Amygdala (tissue), 56 donors: Measurements from ENCODE around the gene ZNF277.
A peak's percentile ranks its signal among the peaks of the same experiment; 100 is the strongest.
"Not testable (repeated sequence)": the region's sequence is repeated elsewhere in the genome, so short reads cannot be mapped to it uniquely, and the experiment has no call there.

Experiments
- DNase-seq, 56 donors: peaks; one replicate each; lab custom pipeline; 2025; lab: John Stamatoyannopoulos, UW

Gene ZNF277

GRCh38 chr7:112283382-112283910 lies 77.0 kb downstream of the ZNF277 start:
- DNase-seq = no peak

- DNase-seq = peak in 3 of 56 donors; percentile 4 to 31 (median 13)
These were observed 80.0 kb downstream of the ZNF277 start for GRCh38 chr7:112286250-112287086.

DNA sequence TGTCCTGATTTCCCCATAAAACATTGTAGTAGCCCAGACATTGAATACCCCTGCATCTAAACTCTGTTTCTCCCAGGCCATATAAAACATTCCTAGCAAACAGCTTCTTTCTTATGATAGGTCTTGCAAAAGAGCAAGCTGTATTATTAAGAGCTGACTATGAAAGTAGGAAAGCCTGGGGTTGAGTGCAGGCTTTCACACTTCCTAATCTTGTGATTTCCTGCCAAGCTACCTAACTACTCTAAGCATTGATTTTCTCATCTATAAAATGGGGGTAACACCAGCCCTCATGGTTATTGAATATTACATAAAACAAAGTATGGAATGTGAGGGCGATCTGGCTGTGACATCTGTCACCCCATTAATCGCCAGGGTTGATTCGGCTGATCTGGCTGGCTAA lies 81.8 kb downstream of the ZNF277 start:
- DNase-seq = no peak

- DNase-seq = no peak
These were observed 83.6 kb downstream of the ZNF277 start for GRCh38 chr7:112290065-112290464.

DNA sequence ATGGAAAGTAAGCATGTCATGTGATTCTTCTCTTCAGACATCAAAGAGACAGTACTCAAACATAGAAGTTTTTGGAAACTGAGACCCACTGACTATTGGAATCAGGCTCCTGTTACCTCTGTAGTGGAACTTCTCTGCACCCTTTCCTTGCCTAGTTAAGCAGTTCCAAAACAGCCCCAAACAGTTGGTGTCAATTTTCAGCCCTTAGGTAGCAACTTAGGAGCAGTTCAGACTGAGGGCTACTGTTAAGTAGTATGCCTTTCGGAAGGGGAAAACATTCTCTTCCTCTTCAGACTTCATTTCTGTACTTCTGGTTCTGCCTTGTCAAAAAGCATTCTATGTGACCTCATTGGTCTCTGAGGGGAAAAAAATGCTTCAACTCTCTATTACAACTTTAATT lies 85.7 kb downstream of the ZNF277 start:
- no peak for DNase-seq

DNA sequence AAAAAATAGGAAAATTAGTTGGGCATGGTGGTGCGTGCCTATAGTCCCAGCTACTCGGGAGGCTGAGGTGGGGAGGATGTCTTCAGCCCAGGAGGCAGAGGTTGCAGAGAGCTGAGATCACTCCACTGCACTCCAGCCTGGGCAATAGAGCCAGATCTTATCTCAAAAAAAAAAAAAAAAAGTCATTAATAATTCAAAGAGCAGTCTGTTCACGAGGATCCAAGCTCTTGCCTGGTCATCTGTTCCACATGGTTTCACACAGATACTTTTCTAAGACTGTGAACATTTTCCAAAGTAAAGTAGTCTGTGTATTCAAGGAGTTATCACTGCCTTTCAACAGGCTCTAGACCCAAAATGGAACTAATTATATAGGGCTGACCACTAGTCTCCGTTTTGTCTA lies 86.9 kb downstream of the ZNF277 start:
- DNase-seq = no peak

DNA sequence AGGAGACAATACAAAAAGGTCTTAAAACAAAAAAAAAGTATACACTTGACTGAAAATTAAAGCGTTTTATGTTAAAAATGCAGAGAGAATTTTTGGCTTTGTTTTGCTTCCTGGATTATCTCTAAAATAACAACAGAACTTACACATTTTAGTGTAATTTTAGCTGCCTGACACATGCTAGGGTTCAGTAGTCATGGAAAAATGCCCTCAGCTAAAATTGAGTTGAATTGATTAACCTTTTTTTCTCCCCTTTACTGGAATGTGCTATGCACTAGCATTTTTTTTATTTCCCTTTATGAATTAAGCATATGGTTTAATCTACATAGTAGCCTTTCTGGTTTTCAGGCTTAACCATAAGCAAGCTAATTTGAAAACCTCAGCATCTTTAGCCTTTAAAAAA lies 89.9 kb downstream of the ZNF277 start:
- DNase-seq = no peak

- no peak for DNase-seq
These were observed 91.2 kb downstream of the ZNF277 start for GRCh38 chr7:112297681-112298080.

DNA sequence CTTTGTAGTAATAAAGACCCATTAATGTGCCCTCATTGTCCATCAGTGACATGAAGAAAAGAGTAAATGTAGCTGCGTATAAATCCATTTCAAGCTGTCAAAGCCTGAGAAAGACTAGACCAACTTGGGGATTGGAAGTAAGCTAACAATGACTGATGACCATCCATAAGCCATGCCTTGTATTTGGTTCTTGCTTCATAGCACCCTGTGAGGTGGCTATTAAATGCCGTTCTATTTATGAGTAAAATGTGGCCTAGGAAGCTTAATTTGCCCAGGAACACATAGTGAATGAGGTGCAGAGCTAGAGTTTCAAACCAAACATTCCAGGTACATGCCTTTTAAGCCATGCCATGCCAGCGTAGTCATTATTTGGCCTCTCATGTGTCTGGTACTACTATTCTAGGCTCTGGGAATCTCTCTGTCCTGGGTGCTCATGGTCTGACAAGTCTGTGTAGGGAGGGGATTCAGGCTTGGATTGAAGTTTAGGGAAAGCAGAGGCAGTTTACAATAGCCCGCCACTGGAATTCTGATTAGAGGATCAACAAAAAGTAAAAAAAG lies 92.1 kb downstream of the ZNF277 start:
- DNase-seq = no peak

GRCh38 chr7:112300072-112300471 lies 93.6 kb downstream of the ZNF277 start:
- no peak for DNase-seq

- DNase-seq = no peak
These were observed 94.4 kb downstream of the ZNF277 start for GRCh38 chr7:112300831-112301407.

DNA sequence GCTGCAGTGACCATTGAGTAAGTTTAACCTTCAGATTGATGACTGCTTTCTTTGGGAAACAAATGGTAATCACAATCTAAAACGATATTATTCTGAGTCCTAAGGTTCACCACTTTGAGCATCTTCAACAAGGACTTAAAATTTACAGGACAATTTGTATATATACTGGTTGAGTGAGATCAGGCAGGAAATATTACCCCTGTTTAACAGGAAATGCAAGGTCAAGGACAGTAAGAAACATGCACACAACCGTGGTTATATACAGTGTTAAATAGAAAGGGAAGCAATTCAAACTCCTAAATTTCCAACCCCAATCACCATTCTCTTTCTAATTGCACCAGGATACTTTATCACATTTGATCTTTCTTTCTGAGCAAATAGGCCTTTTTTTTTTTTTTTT lies 96.1 kb downstream of the ZNF277 start:
- no peak for DNase-seq

DNA sequence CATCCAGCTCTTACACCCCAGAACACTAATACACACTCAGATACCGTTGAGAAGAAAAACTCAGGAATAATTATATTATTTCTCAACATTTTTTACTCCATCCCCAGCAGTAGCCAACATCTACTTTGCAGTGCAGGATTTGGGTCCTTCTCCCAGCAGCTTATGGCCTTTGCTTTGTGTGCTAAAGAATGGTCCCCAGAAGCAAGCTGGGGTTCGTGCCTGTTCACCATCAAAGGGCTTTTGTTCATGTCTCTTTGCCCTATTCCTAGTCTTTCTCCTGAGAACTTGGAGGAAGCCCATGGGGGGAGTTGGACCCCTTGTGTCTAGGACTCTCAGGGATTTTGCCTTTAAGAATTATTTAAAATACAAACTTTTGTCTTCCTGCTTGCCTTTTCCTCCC lies 100.4 kb downstream of the ZNF277 start:
- peak in 3 of 56 donors; percentile 4 to 14 (median 4) for DNase-seq

DNA sequence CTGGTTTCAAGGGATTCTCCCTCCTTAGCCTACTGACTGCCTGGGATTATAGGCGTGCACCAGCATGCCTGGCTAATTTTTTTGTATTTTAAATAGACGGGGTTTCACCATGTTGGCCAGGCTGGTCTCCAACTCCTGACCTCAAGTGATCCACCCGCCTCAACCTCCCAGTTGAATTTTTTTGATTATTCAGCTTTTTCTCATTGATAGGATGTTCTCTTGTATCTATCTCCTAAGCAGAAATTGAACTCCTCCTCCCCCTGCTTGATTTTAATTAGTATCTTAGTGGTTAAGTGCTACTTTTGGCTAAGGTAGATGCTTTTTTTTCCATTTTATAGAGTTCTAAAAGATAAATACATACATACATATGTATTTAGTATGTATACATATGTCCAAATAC lies 101.0 kb downstream of the ZNF277 start:
- DNase-seq = no peak

DNA sequence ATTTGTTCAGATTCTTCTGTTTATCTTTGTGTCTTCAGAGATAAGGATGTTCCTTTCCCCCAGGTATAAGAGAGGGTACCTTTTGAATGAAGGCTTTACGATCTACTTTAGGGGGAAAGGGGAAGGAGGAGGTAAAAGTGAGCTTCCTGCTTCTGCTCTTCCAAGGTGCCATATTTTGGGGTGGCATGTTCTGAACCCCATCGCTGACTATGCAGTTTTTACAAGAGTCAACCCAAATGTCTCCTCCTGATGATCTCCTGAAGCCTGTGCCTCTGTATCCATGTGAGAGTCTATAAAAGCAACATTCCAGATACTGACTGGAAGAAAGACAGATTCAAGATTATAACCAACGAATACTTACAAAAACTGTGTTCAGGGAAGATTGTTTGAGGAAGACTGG lies 102.5 kb downstream of the ZNF277 start:
- no peak for DNase-seq

- DNase-seq = not testable (repeated sequence)
These were observed 110.3 kb downstream of the ZNF277 start for GRCh38 chr7:112316803-112317202.

DNA sequence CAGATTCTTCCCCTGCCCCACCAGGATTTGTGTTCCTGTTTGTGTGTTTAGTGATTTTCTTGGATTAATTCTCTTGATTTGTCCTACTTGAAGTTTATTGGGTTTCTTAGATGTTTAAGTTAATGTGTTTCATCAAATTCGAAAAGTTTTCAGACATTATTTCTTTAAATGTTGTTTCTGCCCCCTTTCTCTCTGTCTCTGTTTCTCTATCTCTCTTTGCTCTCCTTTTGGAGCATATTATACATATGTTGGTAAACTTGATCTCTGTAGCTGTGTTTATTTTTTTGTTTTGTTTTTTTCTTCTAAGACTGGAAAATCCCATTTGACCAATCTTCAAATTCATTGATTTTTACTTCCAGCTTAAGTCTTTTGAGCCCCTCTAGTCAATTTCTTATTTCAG lies 115.6 kb downstream of the ZNF277 start:
- DNase-seq = no peak

- DNase-seq = no peak
These were observed 121.1 kb downstream of the ZNF277 start for GRCh38 chr7:112327566-112327965.

DNA sequence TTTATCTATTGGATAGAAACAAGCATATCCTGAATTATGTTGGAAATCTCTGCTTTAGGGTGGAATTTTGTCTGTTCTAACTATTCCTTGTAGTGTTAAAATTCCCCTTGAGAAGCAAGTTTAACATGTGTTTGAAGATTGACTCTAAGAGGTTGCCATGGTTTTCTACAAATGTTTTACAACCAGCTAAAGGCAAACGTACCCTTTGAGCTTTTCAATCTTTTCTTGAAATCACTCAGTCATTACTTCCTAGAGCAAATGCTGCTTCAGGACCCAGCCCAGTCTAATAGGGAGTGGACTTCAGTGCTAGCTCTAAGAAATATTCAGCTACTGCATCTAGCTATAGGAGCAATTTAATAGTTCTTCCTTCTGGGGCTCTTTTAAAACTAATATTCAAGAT lies 125.0 kb downstream of the ZNF277 start:
- DNase-seq = no peak

GRCh38 chr7:112334366-112334765 lies 127.9 kb downstream of the ZNF277 start:
- DNase-seq = no peak

DNA sequence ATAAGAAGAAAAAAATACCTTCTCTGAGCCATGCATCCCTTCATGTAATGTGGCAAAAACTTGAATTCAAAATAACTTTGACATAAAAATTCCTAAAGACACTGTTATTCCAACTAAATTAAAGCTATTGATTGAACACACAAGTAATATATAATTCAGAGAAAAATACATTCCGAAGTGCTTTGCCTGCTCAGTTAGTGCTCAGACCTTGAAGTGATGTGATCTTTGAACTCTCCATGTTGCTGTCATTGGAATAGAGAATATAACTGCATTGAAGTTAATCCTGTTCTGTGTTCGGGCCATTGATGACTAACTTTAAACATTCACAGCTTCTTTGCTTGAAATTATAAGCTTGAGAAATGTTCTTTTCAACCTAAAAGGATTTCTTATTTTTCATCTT lies 129.8 kb downstream of the ZNF277 start:
- no peak for DNase-seq
